Measurements from ENCODE around the gene FAM200A. TPM values are rescaled to one million over a fixed set of nuclear protein-coding genes. Genes with fewer than 3 reads are reported as not detected.
"Not testable (repeated sequence)": the region's sequence is repeated elsewhere in the genome, so short reads cannot be mapped to it uniquely, and the experiment has no call there.

Gene FAM200A
- total RNA-seq, 3 donors from 2014 or later: 6.1 to 6.7 (median 6.6) TPM

- DNase-seq; H3K36me3 Mint-ChIP-seq (ENCODE audit: insufficient read depth); ATAC-seq; H3K9me3 Mint-ChIP-seq; H3K27me3 Mint-ChIP-seq (ENCODE audit: low read depth): not testable (repeated sequence)
- Mint-ChIP-seq H3K4me3 (peak overlapping the region; percentile 94), H3K4me1 (ENCODE audit: low read depth) (peaks cover 30% of the 10 kb centered on the region)
These were observed 50.7 kb downstream of the FAM200A start for GRCh38 chr7:99501236-99501635.

GRCh38 chr7:99500637-99501009, 51.3 kb downstream of the FAM200A start:
- Mint-ChIP-seq H3K4me3 (peak overlapping the region; percentile 94), H3K36me3 (ENCODE audit: insufficient read depth) (peaks cover 13% of the 10 kb centered on the region), H3K9me3 (no peaks in the 10 kb centered on the region), H3K27me3 (ENCODE audit: low read depth) (no peaks in the 10 kb centered on the region), H3K4me1 (ENCODE audit: low read depth) (peaks cover 26% of the 10 kb centered on the region)
- no peak for DNase-seq
- no peak for ATAC-seq

GRCh38 chr7:99499721-99500636, 51.9 kb downstream of the FAM200A start, which contains the start of gene ZNF394:
Gene ZNF394, minus strand, starts transcription at chr7:99500281. Its CDS starts 188 bp downstream, at chr7:99500093.
- peaks cover 13% of the 10 kb centered on the region for H3K36me3 Mint-ChIP-seq (ENCODE audit: insufficient read depth)
- peak within 1 kb of the TSS; percentile 94 for H3K4me3 Mint-ChIP-seq
- H3K27me3 Mint-ChIP-seq (ENCODE audit: low read depth): no peaks in the 10 kb centered on the region
- no peaks in the 10 kb centered on the region for H3K9me3 Mint-ChIP-seq
- ATAC-seq (peak; percentile 47 to 51), DNase-seq (peak; percentile 81)
- peaks cover 22% of the 10 kb centered on the region for H3K4me1 Mint-ChIP-seq (ENCODE audit: low read depth)

- no peak for DNase-seq
- peaks cover 22% of the 10 kb centered on the region for H3K4me1 Mint-ChIP-seq (ENCODE audit: low read depth)
- peaks cover under 1% of the 10 kb centered on the region for H3K9me3 Mint-ChIP-seq
- no peaks in the 10 kb centered on the region for H3K27me3 Mint-ChIP-seq (ENCODE audit: low read depth)
- H3K36me3 Mint-ChIP-seq (ENCODE audit: insufficient read depth): peaks cover 15% of the 10 kb centered on the region
- ATAC-seq: peak; percentile 35 to 48
- H3K4me3 Mint-ChIP-seq: peak overlapping the region; percentile 94
These were observed 52.6 kb downstream of the FAM200A start for GRCh38 chr7:99499371-99499720.

GRCh38 chr7:99498546-99498944, 53.4 kb downstream of the FAM200A start:
- Mint-ChIP-seq H3K4me1 (ENCODE audit: low read depth) (peaks cover 22% of the 10 kb centered on the region), H3K9me3 (peaks cover 8% of the 10 kb centered on the region), H3K4me3 (peak overlapping the region; percentile 94), H3K36me3 (ENCODE audit: insufficient read depth) (peaks cover 23% of the 10 kb centered on the region), H3K27me3 (ENCODE audit: low read depth) (no peaks in the 10 kb centered on the region)
- ATAC-seq (no peak), DNase-seq (no peak)

- no peak for DNase-seq
- no peaks in the 10 kb centered on the region for H3K27me3 Mint-ChIP-seq (ENCODE audit: low read depth)
- peaks cover 29% of the 10 kb centered on the region for H3K36me3 Mint-ChIP-seq (ENCODE audit: insufficient read depth)
- no peak for ATAC-seq
- peak overlapping the region; percentile 94 for H3K4me3 Mint-ChIP-seq
- H3K4me1 Mint-ChIP-seq (ENCODE audit: low read depth): peaks cover 22% of the 10 kb centered on the region
- H3K9me3 Mint-ChIP-seq: peaks cover 9% of the 10 kb centered on the region
These were observed 54.0 kb downstream of the FAM200A start for GRCh38 chr7:99497766-99498545.

Other genes starting within 250 kb of the FAM200A start
- gene ARPC1A, start 226.2 kb downstream of the FAM200A start, total RNA-seq: 10 to 100 TPM; 81.5 to 85.5 (median 81.9) TPM
- 100 to 1,000 TPM; 240 to 282 (median 274) TPM for gene ARPC1B, start 177.4 kb downstream of the FAM200A start, total RNA-seq
- 100 to 1,000 TPM; 231 to 255 (median 235) TPM for gene PDAP1, start 143.5 kb downstream of the FAM200A start, total RNA-seq
- 100 to 1,000 TPM; 174 to 231 (median 178) TPM for gene BUD31, start 143.1 kb downstream of the FAM200A start, total RNA-seq
- gene PTCD1, start 113.3 kb downstream of the FAM200A start, total RNA-seq: 10 to 100 TPM; 11.9 to 15.1 (median 13.9) TPM
- 10 to 100 TPM; 85.8 to 99.9 (median 86.9) TPM for gene CPSF4, start 113.2 kb downstream of the FAM200A start, total RNA-seq
- gene ATP5MF, start 85.9 kb downstream of the FAM200A start, total RNA-seq: 100 to 1,000 TPM; 346 to 393 (median 391) TPM
- gene ZNF789, start 79.2 kb downstream of the FAM200A start, total RNA-seq: 1 to 10 TPM; 5.4 to 9.4 (median 7.1) TPM
- gene ZNF394, start 51.8 kb downstream of the FAM200A start, total RNA-seq: 10 to 100 TPM; 32.0 to 38.1 (median 34.8) TPM
- 1 to 10 TPM; 4.9 to 6.4 (median 6.3) TPM for gene ZKSCAN5, start 47.5 kb downstream of the FAM200A start, total RNA-seq
- gene ZNF655, start 6.5 kb upstream of the FAM200A start, total RNA-seq: 10 to 100 TPM; 52.5 to 61.6 (median 59.2) TPM
- under 1 TPM in 2 of 3 donors, not detected in 1; 0.38 to 0.71 TPM for gene TMEM225B, start 46.2 kb upstream of the FAM200A start, total RNA-seq
- 10 to 100 TPM; 32.9 to 34.4 (median 34.1) TPM for gene ZSCAN25, start 64.8 kb upstream of the FAM200A start, total RNA-seq
- gene CYP3A5, start 127.9 kb upstream of the FAM200A start, total RNA-seq: under 1 TPM in 2 of 3 donors, not detected in 1; 0.20 to 0.63 TPM
- not detected for gene CYP3A7, start 183.1 kb upstream of the FAM200A start, total RNA-seq
- gene CYP3A4, start 232.1 kb upstream of the FAM200A start, total RNA-seq: under 1 TPM in 2 of 3 donors, not detected in 1; 0.11 to 0.23 TPM

Measured in activated T-cell treated with anti-CD3 and anti-CD28 coated beads, Interleukin-2, amount 50 U/mL, for 4 hours (primary cell).